Liver (tissue), 9 donors: Measurements from ENCODE around the gene ALDH16A1. TPM values are rescaled to one million over a fixed set of nuclear protein-coding genes. Genes with fewer than 3 reads are reported as not detected.

Experiments used
- DNase-seq: peaks from one replicate; pipeline ENCODE4 v3.0.0-alpha.2; 2017; ENCODE audit warnings: low spot score
- H3K27ac ChIP-seq, 2 donors: one replicate each; pipeline ENCODE4 v1.7.0; 2013; ENCODE audit warnings: inconsistent platforms in 2 of 2, low read length in 2 of 2, control low read depth in 1 of 2, low read depth in 1 of 2, mild to moderate bottlenecking in 1 of 2
- H3K27me3 ChIP-seq, 4 donors: one replicate each; pipeline versions ENCODE4 v1.6.1 to v1.7.0; 2013; ENCODE audit warnings: low read length in 3 of 4, inconsistent platforms in 1 of 4, mild to moderate bottlenecking in 1 of 4, moderate library complexity in 1 of 4; ENCODE audit not compliant: control insufficient read depth in 4 of 4, insufficient read depth in 4 of 4
- H3K36me3 ChIP-seq, 4 donors: one replicate each; pipeline versions ENCODE4 v1.6.1 to v1.7.0; 2013; ENCODE audit warnings: low read length in 3 of 4, mild to moderate bottlenecking in 3 of 4, low read depth in 1 of 4, moderate library complexity in 1 of 4; ENCODE audit not compliant: control insufficient read depth in 4 of 4, insufficient read depth in 3 of 4
- H3K4me1 ChIP-seq, 4 donors: one replicate each; pipeline versions ENCODE4 v1.6.1 to v1.7.0; 2013; ENCODE audit warnings: low read length in 3 of 4, mild to moderate bottlenecking in 3 of 4, moderate library complexity in 1 of 4; ENCODE audit not compliant: control insufficient read depth in 4 of 4, insufficient read depth in 4 of 4
- H3K4me3 ChIP-seq, 3 donors: one replicate each; pipeline versions ENCODE4 v1.6.1 to v1.7.0; 2013; ENCODE audit warnings: low read length in 3 of 3, control low read depth in 1 of 3, low read depth in 1 of 3, mild to moderate bottlenecking in 1 of 3
- H3K9ac ChIP-seq, 2 donors: one replicate each; pipeline ENCODE4 v1.7.0; 2013; ENCODE audit warnings: low read length in 2 of 2, mild to moderate bottlenecking in 2 of 2, moderate library complexity in 2 of 2, control low read depth in 1 of 2, low read depth in 1 of 2
- H3K9me3 ChIP-seq, 4 donors: one replicate each; pipeline versions ENCODE4 v1.6.1 to v1.7.0; 2013; ENCODE audit warnings: low read length in 3 of 4; ENCODE audit not compliant: control insufficient read depth in 4 of 4
- EGR1 ChIP-seq, 2 donors: IDR thresholded peaks; 2 replicates each; pipeline ENCODE4 v1.6.1; 2016 to 2018; ENCODE audit warnings: antibody characterized with exemption in 2 of 2, low read depth in 2 of 2
- FOXA1 ChIP-seq: IDR thresholded peaks from 2 replicates; pipeline ENCODE4 v1.6.1; 2016; ENCODE audit warnings: antibody characterized with exemption
- GABPA ChIP-seq, 2 donors: IDR thresholded peaks in 1 of 2; conservative IDR thresholded peaks in 1 of 2; 2 replicates each; pipeline ENCODE4 v1.6.1; 2016; ENCODE audit warnings: antibody characterized with exemption in 2 of 2, mild to moderate bottlenecking in 1 of 2, moderate library complexity in 1 of 2
- HNF4A ChIP-seq, 2 donors: conservative IDR thresholded peaks; 2 replicates each; pipeline ENCODE4 v1.6.1; 2016; ENCODE audit warnings: antibody characterized with exemption in 2 of 2, mild to moderate bottlenecking in 2 of 2
- JUND ChIP-seq, 2 donors: IDR thresholded peaks; 2 replicates each; pipeline ENCODE4 v1.6.1; 2016; ENCODE audit warnings: antibody characterized with exemption in 2 of 2
- NR2F2 ChIP-seq: IDR thresholded peaks from 2 replicates; pipeline ENCODE4 v1.6.1; 2016; ENCODE audit warnings: antibody characterized with exemption
- RAD21 ChIP-seq, 2 donors: IDR thresholded peaks; 2 replicates each; pipeline ENCODE4 v1.6.1; 2016; ENCODE audit warnings: antibody characterized with exemption in 2 of 2, mild to moderate bottlenecking in 2 of 2
- RXRA ChIP-seq, 2 donors: IDR thresholded peaks; 2 replicates each; pipeline ENCODE4 v1.6.1; 2017 to 2018; ENCODE audit warnings: antibody characterized with exemption in 2 of 2, mild to moderate bottlenecking in 1 of 2
- SP1 ChIP-seq: IDR thresholded peaks from 2 replicates; pipeline ENCODE4 v1.6.1; 2018; ENCODE audit warnings: antibody characterized with exemption, mild to moderate bottlenecking
- TAF1 ChIP-seq: conservative IDR thresholded peaks from 2 replicates; pipeline ENCODE4 v1.6.1; 2016; ENCODE audit warnings: antibody characterized with exemption, mild to moderate bottlenecking
- YY1 ChIP-seq: IDR thresholded peaks from 2 replicates; pipeline ENCODE4 v1.6.1; 2016; ENCODE audit warnings: antibody characterized with exemption, mild to moderate bottlenecking
- WGBS: extraction: QIAGEN DNeasy Blood & Tissue Kit; methylation state at CpG from one replicate; pipeline ENCODE4 v1.1.7; 2013; 5-methylcytosine and 5-hydroxymethylcytosine counted together
- polyA plus RNA-seq, 2 donors: library from polyadenylated mRNA; stranded (reverse) in 1 of 2; unstranded in 1 of 2; fragments of 200-250 nt in 1 of 2; fragments of >200 nt in 1 of 2; fragmentation: Nextera tagmentation in 1 of 2; extraction: Ambion mirVana in 1 of 2; gene quantifications; one replicate each; pipeline versions ENCODE4 v1.2.1 to v1.2.3, GENCODE V29; 2013 to 2015
- total RNA-seq, 2 donors: library from RNA; depleted of rRNA; stranded (reverse); fragments of >200 nt; gene quantifications; one replicate each; pipeline ENCODE4 v1.2.3, GENCODE V29; 2014
- TF ChIP-seq, protein P1 (sequence below): IDR thresholded peaks from 2 replicates; pipeline ENCODE4 v1.6.1; 2016; ENCODE audit warnings: antibody characterized with exemption
- TF ChIP-seq, protein P2 (sequence below): fragments of 150-350 bp; IDR thresholded peaks from 2 replicates; pipeline ENCODE4 v1.5.1; 2017; ENCODE audit warnings: improper control_type of control experiment, low read depth, low read length; ENCODE audit not compliant: missing input control
- TF ChIP-seq, protein P3 (sequence below): IDR thresholded peaks from 2 replicates; pipeline ENCODE4 v1.6.1; 2016; ENCODE audit warnings: antibody characterized with exemption
- TF ChIP-seq, protein P4 (sequence below): IDR thresholded peaks from 2 replicates; pipeline ENCODE4 v1.6.1; 2016; ENCODE audit warnings: antibody characterized with exemption
- TF ChIP-seq, protein P5 (sequence below): IDR thresholded peaks from 2 replicates; pipeline ENCODE4 v1.6.1; 2016; ENCODE audit warnings: antibody characterized with exemption, mild to moderate bottlenecking
- donor health status: healthy.
- donor health status: healthy.
- donor health status: healthy.
- donor health status: healthy.
- donor health status: healthy.

ALDH16A1 gene
- total and polyA plus RNA-seq, 4 donors: 5.2 to 35.8 (median 21.5) TPM

DNA sequence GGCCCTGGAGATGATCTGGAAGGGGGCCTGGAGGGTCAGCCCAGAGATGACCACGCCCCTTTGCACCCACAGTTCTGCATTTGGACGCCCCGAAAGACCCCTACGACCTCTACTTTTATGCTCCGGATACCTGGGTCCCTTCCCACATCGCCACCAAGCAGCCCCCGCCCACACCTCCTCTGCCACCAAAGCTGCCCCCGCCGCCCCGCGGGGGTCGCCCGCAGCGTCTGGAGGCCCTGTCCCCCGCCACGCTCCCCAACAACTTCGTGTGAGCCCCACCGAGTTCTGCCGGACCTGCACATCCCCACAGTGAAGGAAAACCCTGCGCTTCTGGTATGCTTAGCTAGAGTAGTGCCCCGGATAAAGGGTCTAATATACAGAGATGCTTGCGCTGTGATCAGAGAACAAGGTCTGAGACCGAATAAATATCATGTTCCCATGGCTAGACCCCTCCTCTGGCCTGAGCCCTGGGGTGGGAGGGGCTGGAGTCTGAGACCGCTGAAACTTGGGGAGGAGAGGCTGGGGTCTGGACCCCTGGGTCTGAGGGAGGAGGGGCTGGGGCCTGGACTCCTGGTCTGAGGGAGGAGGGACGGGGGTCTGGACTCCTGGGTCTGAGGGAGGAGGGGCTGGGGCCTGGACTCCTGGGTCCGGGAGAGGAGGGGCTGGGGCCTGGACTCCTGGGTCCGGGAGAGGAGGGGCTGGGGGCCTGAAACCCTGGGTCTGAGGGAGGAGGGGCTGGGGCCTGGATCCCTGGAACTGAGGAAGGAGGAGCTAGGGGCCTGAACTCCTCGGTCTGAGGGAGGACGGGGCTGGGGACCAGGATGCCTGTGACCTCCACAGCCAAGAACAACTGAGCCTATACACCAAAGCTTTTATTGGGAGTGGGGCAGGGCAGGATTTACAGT is 24.2 kb upstream of the ALDH16A1 start:
- no peak overlapping the region for H3K9ac ChIP-seq
- H3K27ac ChIP-seq: no peak overlapping the region
- H3K27me3 ChIP-seq: peaks cover 0 to 22% (median 19%) of the 10 kb centered on the region in 4 donors
- peaks cover 0 to 2% (median 0%) of the 10 kb centered on the region in 4 donors for H3K9me3 ChIP-seq
- no peaks in the 10 kb centered on the region for H3K36me3 ChIP-seq
- TF ChIP-seq RAD21 (IDR thresholded peaks at IDR 0.05) (no peak), HNF4A (conservative IDR thresholded peaks at IDR 0.05) (no peak), TAF1 (no peak), EGR1 (IDR thresholded peaks at IDR 0.05; ENCODE audit: low read depth in 2 of 2) (no peak), RXRA (IDR thresholded peaks at IDR 0.05) (no peak)
- TF ChIP-seq, protein P1, sequence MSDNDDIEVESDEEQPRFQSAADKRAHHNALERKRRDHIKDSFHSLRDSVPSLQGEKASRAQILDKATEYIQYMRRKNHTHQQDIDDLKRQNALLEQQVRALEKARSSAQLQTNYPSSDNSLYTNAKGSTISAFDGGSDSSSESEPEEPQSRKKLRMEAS: no peak
- TF ChIP-seq, protein P2, sequence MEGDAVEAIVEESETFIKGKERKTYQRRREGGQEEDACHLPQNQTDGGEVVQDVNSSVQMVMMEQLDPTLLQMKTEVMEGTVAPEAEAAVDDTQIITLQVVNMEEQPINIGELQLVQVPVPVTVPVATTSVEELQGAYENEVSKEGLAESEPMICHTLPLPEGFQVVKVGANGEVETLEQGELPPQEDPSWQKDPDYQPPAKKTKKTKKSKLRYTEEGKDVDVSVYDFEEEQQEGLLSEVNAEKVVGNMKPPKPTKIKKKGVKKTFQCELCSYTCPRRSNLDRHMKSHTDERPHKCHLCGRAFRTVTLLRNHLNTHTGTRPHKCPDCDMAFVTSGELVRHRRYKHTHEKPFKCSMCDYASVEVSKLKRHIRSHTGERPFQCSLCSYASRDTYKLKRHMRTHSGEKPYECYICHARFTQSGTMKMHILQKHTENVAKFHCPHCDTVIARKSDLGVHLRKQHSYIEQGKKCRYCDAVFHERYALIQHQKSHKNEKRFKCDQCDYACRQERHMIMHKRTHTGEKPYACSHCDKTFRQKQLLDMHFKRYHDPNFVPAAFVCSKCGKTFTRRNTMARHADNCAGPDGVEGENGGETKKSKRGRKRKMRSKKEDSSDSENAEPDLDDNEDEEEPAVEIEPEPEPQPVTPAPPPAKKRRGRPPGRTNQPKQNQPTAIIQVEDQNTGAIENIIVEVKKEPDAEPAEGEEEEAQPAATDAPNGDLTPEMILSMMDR: no peak
- 12% methylated on average over 29 of the region's 29 CpGs for WGBS
- H3K4me1 ChIP-seq: peaks cover 0 to 2% (median 0%) of the 10 kb centered on the region in 4 donors
- no peak for DNase-seq
- H3K4me3 ChIP-seq: no peak overlapping the region

DNA sequence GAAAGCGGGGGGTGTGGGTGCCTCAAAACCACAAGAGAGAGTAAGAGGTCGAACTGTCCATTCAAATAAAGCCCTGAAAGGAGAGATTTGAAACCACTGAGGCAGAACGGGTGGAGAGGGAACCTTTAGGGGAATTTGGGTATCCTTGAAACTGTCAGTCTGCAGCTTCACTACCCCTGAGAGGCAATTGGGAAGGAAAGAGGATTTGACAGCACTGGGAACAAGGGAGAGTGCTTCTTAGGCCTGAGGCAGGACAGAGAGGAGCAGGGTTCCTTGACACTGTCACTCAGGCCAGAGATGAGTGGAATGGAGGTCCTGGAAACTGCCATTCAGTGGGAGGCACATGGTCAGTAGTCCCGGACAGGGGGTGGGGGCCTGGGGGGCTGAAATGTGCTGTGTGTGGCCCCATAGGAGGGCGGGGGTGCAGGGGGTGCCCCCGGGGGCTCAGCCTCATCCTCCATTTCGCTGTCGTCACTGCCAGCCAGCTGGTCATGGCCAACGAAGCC is 22.8 kb upstream of the ALDH16A1 start:
- peaks cover 0 to 2% (median 0%) of the 10 kb centered on the region in 4 donors for H3K4me1 ChIP-seq
- H3K27ac ChIP-seq: no peak overlapping the region
- 62% methylated on average over 9 of the region's 9 CpGs for WGBS
- H3K9ac ChIP-seq: no peak overlapping the region
- H3K27me3 ChIP-seq: peaks cover 0 to 22% (median 19%) of the 10 kb centered on the region in 4 donors
- H3K9me3 ChIP-seq: peaks cover 0 to 2% (median 0%) of the 10 kb centered on the region in 4 donors
- H3K4me3 ChIP-seq: no peak overlapping the region
- no peaks in the 10 kb centered on the region for H3K36me3 ChIP-seq
- no peak for DNase-seq
- TF ChIP-seq FOXA1 (no peak), JUND (IDR thresholded peaks at IDR 0.05) (no peak), SP1 (no peak), NR2F2 (no peak), YY1 (no peak), TAF1 (no peak), GABPA (IDR thresholded peaks at IDR 0.05 in 1 of 2, conservative IDR thresholded peaks at IDR 0.05 in 1 of 2) (no peak)
- TF ChIP-seq, protein P3, sequence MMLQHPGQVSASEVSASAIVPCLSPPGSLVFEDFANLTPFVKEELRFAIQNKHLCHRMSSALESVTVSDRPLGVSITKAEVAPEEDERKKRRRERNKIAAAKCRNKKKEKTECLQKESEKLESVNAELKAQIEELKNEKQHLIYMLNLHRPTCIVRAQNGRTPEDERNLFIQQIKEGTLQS: no peak
- TF ChIP-seq, protein P4, sequence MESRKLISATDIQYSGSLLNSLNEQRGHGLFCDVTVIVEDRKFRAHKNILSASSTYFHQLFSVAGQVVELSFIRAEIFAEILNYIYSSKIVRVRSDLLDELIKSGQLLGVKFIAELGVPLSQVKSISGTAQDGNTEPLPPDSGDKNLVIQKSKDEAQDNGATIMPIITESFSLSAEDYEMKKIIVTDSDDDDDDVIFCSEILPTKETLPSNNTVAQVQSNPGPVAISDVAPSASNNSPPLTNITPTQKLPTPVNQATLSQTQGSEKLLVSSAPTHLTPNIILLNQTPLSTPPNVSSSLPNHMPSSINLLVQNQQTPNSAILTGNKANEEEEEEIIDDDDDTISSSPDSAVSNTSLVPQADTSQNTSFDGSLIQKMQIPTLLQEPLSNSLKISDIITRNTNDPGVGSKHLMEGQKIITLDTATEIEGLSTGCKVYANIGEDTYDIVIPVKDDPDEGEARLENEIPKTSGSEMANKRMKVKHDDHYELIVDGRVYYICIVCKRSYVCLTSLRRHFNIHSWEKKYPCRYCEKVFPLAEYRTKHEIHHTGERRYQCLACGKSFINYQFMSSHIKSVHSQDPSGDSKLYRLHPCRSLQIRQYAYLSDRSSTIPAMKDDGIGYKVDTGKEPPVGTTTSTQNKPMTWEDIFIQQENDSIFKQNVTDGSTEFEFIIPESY: no peak
- TF ChIP-seq, protein P5, sequence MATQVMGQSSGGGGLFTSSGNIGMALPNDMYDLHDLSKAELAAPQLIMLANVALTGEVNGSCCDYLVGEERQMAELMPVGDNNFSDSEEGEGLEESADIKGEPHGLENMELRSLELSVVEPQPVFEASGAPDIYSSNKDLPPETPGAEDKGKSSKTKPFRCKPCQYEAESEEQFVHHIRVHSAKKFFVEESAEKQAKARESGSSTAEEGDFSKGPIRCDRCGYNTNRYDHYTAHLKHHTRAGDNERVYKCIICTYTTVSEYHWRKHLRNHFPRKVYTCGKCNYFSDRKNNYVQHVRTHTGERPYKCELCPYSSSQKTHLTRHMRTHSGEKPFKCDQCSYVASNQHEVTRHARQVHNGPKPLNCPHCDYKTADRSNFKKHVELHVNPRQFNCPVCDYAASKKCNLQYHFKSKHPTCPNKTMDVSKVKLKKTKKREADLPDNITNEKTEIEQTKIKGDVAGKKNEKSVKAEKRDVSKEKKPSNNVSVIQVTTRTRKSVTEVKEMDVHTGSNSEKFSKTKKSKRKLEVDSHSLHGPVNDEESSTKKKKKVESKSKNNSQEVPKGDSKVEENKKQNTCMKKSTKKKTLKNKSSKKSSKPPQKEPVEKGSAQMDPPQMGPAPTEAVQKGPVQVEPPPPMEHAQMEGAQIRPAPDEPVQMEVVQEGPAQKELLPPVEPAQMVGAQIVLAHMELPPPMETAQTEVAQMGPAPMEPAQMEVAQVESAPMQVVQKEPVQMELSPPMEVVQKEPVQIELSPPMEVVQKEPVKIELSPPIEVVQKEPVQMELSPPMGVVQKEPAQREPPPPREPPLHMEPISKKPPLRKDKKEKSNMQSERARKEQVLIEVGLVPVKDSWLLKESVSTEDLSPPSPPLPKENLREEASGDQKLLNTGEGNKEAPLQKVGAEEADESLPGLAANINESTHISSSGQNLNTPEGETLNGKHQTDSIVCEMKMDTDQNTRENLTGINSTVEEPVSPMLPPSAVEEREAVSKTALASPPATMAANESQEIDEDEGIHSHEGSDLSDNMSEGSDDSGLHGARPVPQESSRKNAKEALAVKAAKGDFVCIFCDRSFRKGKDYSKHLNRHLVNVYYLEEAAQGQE: no peak
